HL-60/S4 treated with phorbol 12-myristate 13-acetate at 8.2 ng/mL for 4 days and 3 days (cell line): ENCODE results near the gene SOX15.

Experiments
- in situ Hi-C: fragments of 300-500 bp; cut with MboI; formaldehyde crosslinking; loops from 2 replicates; pipeline ENCODE4 v1.15.0; 2022; ENCODE audit warnings: low sequenced_read_pairs

SOX15 gene

DNA sequence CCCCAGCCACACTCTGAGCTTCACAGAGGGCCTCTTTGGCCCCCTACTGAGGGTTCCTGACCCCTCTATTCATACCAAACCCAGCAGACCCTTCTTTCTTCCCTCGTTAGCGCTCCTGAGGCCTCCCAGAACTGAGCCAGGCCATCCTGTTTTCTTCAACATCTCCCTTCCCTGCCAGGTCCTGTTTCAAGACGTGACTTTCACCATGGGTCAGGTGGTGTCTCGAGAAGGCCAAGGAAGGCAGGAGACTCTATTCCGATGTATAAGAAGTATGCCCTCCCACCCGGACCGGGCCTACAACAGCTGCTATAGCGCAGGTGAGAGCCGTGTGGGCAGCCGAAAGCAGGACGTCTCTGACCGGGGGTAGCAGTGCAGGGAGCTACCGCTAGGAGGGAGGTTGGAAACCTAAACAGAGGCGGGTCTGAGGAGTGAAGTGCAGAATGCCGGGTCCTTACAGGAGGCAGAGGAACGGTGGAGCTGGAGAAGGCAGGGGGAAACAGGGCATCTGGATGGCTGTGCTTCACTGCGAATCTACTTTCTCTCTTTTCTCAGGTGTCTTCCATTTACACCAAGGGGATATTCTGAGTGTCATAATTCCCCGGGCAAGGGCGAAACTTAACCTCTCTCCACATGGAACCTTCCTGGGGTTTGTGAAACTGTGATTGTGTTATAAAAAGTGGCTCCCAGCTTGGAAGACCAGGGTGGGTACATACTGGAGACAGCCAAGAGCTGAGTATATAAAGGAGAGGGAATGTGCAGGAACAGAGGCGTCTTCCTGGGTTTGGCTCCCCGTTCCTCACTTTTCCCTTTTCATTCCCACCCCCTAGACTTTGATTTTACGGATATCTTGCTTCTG is 29.5 kb downstream of the SOX15 start:
- in situ Hi-C loops, result no loop called here

DNA sequence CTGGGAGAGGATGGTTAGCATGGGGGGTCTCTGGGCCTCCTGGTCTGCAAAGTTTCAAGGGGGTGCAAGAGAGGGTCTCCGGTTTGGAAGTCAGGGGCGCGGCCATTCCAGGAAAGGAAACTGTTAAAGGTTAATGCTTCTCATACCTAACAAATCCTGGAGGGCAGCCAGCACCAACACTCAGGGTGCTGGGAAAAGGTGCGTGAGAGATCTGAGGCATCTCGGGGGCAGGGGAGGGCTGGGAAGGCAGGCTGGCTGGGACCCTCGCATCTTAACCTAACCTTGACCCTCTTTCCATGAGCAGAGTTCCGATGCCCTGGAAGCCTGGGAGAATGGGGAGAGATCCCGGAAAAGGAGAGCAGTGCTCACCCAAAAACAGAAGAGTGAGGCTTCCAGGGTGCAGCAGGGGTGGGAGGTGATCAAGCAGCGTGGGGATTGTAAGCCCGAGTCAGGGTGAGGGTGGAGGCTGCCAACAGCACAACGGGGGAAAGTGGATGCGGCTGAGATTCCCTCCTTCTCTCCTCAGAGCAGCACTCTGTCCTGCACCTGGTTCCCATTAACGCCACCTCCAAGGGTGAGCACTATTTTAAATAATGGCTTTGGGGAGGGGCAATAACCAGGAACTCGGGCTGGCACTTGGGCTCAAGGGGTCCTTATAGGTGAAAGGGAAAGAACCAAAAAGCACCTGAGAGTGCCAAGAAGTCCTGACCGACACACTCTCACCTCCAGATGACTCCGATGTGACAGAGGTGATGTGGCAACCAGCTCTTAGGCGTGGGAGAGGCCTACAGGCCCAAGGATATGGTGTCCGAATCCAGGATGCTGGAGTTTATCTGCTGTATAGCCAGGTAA is 30.3 kb downstream of the SOX15 start:
- in situ Hi-C loops, result no loop called here

DNA sequence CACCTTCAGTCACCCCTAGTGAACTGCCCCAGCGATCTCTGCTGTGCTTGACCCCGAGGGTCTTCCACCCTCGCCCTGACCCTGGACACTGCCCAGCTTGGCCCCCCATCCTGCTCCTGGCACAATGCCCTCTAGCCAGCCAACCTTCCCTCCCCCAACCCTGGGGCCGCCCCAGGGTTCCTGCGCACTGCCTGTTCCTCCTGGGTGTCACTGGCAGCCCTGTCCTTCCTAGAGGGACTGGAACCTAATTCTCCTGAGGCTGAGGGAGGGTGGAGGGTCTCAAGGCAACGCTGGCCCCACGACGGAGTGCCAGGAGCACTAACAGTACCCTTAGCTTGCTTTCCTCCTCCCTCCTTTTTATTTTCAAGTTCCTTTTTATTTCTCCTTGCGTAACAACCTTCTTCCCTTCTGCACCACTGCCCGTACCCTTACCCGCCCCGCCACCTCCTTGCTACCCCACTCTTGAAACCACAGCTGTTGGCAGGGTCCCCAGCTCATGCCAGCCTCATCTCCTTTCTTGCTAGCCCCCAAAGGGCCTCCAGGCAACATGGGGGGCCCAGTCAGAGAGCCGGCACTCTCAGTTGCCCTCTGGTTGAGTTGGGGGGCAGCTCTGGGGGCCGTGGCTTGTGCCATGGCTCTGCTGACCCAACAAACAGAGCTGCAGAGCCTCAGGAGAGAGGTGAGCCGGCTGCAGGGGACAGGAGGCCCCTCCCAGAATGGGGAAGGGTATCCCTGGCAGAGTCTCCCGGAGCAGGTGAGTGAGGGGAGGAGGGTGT is 31.2 kb downstream of the SOX15 start, which contains the start of gene TNFSF13:
TNFSF13 (plus strand) TSS at position 207 of the 776 bp plus-strand sequence; CDS start at position 497, 290 bp downstream.
- in situ Hi-C loops, result no loop called here

DNA sequence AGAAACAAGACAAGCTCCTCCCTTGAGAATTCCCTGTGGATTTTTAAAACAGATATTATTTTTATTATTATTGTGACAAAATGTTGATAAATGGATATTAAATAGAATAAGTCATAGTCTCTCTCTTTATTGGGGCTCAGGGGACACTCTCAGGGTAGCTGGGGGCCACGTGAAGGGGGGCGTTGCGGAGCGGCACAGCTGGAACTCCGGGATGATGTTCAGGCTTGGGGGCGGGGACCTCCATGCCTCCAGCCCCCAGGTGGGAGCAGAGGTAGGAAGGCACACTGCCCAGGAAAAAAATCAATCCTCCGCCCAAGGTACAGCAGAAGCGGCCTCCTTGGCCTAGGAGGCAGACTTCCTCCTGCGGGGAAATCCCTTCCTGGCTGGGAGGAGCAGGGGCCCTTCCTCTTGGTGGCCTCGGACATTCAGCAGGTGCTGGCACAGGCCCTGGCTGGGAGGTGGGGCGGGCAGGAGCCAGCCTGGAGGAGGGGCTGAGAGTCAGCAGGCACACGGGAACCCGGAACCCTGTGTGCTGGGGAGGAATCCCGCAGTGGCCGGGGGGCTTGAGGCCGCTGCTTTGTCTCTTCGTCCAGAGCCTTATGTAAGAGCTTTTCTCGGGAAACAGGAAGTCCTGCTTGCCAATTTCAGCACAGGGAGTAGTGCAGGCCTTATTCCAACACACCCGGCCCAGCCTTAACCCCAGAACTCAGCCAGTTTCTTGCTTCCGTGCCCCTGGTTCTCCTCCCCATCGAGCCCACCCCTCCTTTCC is 31.9 kb downstream of the SOX15 start:
- in situ Hi-C loops, result no loop called here

DNA sequence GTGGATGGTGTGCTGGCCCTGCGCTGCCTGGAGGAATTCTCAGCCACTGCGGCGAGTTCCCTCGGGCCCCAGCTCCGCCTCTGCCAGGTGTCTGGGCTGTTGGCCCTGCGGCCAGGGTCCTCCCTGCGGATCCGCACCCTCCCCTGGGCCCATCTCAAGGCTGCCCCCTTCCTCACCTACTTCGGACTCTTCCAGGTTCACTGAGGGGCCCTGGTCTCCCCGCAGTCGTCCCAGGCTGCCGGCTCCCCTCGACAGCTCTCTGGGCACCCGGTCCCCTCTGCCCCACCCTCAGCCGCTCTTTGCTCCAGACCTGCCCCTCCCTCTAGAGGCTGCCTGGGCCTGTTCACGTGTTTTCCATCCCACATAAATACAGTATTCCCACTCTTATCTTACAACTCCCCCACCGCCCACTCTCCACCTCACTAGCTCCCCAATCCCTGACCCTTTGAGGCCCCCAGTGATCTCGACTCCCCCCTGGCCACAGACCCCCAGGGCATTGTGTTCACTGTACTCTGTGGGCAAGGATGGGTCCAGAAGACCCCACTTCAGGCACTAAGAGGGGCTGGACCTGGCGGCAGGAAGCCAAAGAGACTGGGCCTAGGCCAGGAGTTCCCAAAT is 32.6 kb downstream of the SOX15 start:
- in situ Hi-C loops, result no loop called here

DNA sequence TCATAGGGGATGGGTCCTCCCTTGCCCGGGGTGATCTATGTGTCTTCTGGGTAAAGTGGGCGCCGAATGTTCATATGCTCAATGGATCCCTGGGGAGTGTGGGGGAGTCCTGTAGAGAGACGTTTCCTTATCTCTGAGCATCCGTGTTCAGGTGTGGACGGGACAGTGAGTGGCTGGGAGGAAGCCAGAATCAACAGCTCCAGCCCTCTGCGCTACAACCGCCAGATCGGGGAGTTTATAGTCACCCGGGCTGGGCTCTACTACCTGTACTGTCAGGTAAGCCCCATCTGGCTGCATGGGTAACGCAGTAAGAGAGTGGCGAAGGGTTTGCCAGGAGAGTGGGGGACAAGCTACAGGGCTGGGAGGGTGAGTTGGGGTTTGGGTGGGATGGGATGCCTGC is 33.3 kb downstream of the SOX15 start:
- in situ Hi-C loops, result no loop called here

DNA sequence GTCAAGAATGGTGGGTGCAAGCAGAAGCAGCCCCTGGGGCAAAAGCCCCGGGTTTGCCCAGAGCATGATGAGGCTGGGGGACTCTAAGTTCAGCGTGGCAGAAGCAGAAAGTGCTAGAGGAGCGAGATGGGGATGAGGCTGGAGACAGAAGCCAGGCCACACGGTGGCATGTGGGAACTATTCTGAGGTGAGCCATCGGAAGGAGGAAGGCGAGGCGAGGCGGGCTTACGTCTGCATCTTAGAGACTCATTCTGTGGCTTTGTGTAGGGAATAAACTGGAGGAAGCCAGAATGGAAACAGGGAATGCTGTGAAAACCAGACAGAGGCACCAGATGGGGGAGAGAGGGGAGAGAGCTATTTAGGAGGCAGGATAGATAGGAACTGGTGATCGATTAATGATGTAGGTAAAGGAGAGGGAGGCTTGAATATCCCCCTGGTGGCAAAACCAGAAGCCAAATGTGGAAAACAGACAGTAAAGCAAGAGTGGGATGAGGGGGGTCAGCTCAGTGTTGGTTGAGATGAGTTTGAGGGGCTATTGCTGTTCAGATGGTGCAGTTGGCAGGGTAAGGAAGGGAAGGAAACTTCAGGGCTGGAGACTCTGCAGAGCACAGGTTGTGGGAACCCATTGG is 34.5 kb downstream of the SOX15 start:
- in situ Hi-C loops, result no loop called here

DNA sequence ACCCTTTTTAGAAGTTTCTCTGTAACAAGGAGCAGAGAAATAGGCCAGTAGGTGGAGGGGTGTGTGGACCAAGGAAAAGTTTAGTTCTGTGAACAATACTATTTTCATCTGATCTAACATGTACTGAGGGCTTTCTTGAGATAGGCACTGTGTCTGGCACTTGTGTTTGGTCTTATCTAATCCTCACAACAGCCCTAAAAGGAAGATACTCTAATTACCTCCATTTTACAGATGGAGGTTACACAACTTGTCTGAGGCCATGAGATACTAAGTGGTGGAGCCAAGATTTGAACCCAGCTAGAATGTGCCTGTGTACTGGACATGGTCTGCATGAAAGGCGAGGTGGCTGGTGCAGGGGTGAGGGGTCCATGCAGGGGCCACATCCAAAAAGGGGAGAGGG is 36.5 kb downstream of the SOX15 start:
- in situ Hi-C loops, result no loop called here

DNA sequence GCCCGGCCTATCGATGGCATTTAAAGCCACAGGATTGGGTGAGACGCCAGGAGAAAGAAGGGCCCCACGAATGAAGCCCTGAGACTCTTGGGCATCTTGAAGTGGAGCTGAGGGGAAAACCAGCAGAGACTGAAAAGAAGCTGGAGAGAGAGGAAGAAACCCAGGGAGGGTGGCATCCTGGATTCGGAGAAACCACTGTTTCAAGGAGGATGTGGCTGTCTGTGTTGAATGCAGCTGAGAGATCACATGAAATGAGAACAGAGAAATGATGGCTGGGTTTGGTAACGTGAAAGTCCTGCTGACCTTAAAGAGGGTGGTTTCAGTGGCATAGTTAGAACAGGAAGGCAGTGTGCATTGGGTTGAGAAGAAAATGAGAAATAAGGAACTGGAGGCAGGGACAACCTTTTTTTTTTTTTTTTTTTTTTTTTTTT is 37.3 kb downstream of the SOX15 start:
- in situ Hi-C loops, result no loop called here

DNA sequence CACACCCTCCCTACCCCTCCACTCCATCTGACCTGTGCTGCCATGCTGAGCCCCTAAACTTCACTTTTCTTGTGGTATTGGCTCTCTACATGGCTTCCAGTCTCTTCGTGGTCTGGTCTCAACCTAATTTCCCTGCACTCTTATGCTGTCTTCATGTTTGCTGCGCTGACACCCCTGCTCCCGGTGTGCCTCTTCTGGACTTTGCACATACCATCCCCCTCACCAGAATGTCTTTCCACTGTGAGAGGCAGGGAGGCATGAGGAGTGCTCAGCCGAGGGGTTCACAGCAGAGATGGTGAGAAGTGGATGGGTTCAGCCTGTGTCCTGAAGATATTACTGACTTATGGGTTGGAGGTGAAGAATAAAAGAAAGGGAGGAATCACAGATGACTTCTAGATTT is 38.5 kb downstream of the SOX15 start:
- in situ Hi-C loops, result no loop called here

DNA sequence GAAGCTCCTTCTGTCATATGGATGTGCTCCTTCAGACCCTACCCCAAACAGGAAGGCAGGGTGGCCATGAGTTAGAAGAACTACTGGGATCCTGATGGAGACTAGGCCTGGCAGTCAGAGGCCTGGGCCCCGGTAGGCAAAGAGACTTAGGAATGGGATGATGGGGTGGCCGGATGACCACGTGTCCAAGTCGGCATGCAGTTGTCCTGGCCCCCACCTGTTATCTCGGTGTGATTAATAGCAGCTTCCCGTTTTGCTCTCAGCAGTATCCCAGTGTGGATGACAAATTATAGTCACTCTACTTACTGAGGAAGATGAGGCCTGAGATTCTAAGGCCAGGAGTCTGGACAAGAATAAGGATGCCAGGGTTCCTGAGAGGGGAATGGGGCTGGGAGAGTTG is 39.5 kb downstream of the SOX15 start:
- in situ Hi-C loops, result no loop called here

DNA sequence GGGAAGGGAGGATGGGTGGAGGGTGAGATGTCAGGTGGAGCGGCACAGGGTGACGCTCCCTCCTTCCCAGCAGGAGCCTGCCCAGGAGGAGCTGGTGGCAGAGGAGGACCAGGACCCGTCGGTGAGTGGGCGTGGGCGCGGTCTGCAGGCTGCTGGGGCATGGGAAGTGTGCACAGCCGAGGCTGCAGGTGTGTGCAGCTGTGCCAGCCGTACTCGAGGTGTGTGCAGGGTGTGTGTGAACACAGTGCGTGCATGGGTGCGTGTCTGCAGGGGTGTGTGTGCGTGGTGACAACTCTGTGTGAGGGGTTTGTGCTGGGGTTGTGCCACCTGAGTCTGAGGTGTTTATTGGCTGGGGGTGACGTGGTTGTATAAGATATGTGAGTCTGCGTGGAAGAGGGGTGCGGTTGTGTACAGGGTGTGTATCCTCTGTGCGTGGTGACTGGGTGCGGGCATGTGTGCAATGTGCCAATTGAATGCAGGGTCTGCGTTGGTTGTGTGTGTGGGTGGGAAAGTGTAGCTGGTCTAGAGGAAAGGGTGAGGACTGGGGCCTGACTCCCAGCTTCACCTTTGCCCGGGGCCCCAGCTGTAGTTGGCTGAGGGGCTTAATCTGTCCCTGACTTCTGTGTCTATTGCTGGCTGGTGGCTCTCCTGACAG is 40.4 kb downstream of the SOX15 start:
- in situ Hi-C loops, result loop anchor here (25.0 kb wide), 1 partner anchor 187 kb away; the partner anchor contains the start of genes KCTD11 and TMEM95

DNA sequence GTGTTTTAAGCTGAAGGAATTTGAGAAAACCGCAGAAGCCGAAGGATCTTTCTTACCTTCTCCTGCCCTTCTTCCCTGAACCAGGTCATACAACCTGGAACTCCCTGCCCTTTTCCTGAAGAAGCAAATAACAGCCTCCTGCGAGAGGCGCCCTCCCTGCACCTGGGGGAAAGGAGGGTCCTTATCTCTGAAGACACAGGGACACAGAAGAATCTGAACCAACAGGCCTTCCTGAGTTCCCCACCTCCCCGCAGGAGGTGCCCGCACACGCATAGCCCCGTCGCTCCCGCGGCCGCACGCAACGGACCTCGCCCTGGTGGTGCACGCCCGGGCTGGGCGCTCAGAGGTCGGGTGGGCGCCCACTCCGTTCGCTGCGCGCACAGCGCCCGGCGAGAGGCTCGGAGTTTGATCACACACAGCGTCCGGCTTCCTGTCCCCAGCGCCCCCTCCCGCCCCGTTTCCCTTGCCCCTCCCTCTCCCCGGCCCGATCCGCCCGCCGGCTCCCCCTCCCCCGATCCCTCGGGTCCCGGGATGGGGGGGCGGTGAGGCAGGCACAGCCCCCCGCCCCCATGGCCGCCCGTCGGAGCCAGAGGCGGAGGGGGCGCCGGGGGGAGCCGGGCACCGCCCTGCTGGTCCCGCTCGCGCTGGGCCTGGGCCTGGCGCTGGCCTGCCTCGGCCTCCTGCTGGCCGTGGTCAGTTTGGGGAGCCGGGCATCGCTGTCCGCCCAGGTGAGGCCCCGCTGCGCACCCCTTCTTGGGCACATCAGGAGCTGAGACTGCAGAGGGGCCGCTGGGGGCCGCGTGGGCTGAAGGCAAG is 41.1 kb downstream of the SOX15 start, which contains the start of gene TNFSF12:
TNFSF12 (plus strand) TSS at position 474 of the 816 bp plus-strand sequence; CDS start at position 570, 96 bp downstream.
- in situ Hi-C loops, result loop anchor here (25.0 kb wide), 1 partner anchor 186 kb away; the partner anchor contains the start of genes KCTD11 and TMEM95

DNA sequence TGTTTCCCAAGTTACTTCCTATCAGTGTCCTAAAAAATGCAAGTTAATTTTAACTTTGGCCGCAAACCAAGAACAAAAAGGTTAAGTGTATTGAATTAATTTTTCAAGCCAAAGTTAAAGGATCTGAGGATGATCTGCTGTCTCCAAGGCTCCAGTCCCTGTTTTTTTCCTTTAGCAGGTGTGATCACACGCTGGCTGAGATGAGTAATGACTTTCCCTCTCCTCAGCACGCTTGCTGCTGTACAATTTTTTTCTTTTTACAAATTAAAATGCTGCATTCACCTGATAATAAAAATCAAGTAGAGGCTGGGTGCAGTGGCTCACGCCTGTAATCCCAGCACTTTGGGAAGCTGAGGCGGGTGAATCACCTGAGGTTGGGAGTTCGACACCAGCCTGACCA is 45.0 kb downstream of the SOX15 start:
- in situ Hi-C loops, result loop anchor here (25.0 kb wide), 1 partner anchor 183 kb away; the partner anchor contains the start of genes KCTD11 and TMEM95

DNA sequence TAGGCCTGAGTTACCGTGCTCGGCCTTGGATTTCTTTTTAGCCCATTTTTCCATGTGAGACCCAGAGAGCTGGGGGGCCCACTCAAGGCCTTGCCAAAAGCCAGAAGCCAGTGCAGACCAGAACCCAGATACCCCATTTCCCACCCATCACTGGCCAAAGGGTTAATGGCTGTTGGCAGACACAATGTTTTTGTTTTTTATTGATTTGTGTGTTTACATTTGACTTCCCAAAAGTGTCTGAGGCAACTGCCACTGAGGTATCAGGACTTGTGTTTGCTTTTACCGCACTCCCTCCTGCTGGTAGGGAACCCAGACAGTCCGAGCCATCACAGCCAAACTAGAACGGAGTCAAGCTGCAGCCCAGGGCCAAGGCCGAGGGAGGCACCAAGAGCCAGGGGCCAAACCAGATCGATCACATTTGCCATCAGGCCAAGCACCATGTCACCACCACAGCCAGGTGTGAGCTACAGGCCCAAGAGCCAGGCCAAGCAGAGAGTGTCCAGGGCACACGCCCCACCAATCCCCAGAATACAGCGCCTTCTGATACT is 48.7 kb downstream of the SOX15 start:
- in situ Hi-C loops, result loop anchor here (25.0 kb wide), 1 partner anchor 179 kb away; the partner anchor contains the start of genes KCTD11 and TMEM95

DNA sequence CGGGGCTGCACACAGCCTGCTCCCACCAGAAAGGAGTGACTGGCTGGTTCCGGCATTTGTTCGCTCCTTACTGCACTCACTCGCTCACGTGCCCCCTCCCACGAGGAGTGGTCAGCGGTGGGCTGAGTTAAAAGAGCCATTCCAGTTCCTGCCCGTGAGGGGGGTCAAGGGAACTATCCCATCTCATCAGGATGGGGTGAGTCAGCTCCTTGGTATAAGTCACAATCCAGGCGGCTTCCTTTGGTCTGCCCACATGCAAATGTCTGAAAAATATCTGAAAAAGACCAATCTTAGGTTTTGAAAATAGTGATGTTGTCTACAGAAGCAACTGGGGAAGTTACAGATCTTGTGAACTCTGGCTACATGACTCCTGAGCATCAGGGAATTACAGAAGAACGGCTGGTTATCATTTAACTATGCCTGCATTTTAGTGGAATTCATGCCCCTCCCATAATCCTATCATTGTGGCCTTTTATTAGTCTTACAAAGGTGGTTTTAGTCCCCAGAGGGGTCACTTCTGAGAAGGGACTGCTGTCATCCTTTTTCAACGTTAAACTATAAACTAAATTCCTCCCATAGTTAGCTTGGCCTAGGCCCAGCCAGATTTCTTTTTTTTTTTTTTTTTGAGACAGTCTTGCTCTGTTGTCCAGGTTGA is 50.9 kb downstream of the SOX15 start:
- in situ Hi-C loops, result loop anchor here (25.0 kb wide), 1 partner anchor 177 kb away; the partner anchor contains the start of genes KCTD11 and TMEM95
